ENCODE data around the gene EGR2.

EGR2 gene

DNA sequence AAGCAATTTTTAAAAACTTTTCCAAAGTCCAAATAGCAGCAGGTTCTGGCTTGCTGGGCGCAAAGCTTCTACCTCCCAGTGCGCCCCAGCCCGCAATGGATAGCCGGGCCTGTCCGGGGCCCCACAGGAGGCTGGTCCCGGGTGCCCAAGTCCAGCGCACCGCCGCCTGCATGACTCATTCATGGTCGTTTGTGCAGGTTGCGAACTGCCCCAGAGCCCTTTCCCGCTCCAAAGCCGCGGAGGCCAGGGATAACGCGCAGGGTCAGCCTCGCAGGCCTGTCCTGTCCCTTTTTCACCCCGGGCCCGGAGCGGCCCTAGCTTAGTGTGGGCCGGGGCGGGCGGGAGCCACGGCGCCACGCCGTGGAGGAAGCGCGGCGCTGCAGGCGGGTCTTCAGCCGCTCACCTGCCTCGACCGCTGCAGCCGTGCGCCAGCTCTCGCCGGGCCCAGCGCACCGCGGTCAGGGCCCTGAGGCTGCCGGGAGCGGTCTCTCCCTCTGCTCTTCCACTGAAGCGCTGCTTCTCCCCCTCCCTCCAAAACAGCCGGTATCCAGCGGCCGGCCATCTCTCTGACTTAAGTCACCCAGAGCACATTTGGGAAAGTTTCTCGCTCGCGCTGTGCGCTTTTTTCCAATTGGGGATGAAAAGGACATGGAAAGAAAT lies 1.7 kb upstream of the EGR2 start:
- peak; percentile 66 for DNase-seq (ENCODE audit: low read depth)

- DNase-seq (ENCODE audit: low read depth), result peak; percentile 62
Measured at GRCh38 chr10:62817121-62817765, 1.1 kb upstream of the EGR2 start.

DNA sequence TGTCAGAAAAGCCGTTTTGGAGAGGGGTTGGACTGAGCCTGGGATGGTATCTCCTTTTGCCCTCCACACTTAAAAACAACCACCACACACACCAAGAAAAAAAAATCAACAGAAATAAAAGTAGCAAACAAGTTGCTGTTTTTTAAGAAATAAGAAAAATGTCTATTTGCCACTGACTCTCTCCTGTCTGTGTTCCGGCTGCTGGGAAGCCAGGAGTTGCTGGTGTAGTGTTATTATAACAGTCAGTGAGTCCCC lies 163 bp downstream of the EGR2 start:
- no peak for DNase-seq (ENCODE audit: low read depth)

DNA sequence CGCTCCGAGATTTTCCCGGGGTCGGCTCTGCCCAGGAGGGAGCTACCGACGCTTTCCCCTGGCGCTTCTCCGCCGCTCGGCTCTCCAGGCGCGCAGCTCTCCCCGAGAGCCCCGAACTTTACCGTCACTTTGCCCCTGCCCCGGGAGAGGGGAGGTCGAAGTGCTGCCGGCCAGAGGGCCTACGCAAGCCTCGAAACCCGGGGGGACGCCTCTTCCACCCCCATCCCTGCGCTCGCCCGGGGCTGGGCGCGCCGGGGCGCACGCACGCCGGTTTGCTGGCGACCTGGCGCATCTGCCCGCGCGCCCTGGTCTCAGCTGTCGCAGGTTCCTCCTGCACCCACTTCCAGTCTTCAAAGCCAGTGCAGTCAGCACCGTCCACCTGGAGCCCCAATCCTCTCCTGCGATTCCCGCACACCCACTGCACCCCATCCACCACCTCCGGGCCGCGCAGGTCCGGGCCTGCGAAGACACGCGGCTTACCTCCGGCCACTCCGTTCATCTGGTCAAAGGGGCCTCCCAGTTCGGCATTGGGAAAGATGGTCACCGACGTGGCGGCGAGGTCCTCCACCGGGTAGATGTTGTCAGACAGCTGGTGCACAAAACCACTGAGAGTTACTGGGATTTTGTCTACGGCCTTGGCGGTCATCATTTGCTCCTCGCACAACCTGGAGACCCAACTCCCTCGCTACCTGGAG lies 638 bp downstream of the EGR2 start:
- peak; percentile 44 for DNase-seq (ENCODE audit: low read depth)

- DNase-seq (ENCODE audit: low read depth), result no peak
Measured at GRCh38 chr10:62814756-62815380, 1.3 kb downstream of the EGR2 start.

GRCh38 chr10:62813981-62814380 lies 2.2 kb downstream of the EGR2 start:
- no peak for DNase-seq (ENCODE audit: low read depth)

- DNase-seq (ENCODE audit: low read depth), result no peak
Measured at GRCh38 chr10:62813453-62813852, 2.7 kb downstream of the EGR2 start.

DNA sequence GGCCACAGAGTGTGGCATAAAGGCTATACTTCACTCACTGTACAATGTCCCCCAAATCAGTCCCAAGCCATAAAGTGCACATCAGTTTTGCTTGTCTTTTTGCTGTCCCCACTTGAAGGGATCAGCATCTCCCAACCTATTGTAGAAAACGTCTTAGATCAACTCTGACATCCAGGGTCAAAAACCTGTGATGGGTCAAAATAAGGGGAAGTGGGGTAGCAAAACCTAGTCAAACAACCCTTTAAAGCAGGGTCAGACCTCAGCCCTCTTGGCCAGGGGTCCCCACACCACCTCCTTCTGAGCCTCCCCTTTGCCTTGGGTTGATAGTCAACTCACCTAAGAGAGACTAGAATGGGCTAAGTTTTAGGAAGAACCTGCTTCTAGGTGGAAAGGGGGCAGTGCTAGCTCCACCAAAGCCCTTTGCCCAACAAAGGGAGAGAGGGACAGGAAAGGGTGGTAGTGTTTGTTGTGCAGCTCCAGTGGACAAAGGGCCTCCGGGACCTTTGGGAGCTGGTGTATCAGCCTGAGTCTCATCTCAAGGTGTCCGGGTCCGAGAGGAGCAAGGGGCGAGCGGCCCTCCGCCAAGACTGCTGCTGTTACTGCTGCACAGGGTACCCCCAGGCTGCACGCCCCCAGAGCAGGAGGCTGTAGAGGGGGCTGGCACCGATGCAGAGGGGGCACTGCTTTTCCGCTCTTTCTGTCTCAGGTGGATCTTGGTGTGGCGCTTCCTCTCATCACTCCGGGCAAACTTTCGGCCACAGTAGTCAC lies 3.3 kb downstream of the EGR2 start:
- no peak for DNase-seq (ENCODE audit: low read depth)

- DNase-seq (ENCODE audit: low read depth), result peak; percentile 54
Measured at GRCh38 chr10:62811159-62811875, 4.8 kb downstream of the EGR2 start.

DNA sequence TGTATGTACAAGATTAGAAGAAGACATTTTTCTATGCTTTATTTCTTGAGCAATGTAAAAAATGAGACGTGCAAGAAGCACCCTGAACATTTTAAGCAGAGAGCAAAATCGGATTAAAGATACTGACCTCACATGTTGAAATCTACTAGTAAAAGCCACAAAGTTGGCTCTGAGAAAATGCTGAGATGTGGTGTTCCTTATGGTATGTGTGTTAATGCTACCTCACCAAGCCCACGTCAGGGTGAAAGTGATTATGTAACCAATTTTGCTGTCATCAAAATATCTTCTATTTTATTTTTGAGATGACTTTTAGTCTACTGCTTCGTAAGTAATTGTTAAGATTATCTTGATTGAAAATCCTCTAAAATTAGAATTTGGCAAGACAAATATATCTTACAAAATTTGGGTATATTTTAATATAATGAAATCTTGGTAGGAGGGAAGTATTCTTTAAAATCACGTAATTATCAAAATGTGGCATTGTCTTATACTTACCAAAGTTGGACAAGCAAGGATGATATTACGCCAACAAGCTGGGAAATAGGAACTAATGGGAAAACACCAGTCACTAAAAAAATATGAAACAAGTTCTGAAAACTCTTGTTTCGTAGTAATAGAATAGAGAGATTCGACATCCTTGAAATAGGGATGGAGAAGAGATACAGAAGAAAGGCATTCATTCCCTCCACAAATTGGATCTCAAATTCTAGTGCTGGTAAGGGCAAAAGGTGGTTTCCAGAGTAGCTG lies 5.8 kb downstream of the EGR2 start:
- no peak for DNase-seq (ENCODE audit: low read depth)

DNA sequence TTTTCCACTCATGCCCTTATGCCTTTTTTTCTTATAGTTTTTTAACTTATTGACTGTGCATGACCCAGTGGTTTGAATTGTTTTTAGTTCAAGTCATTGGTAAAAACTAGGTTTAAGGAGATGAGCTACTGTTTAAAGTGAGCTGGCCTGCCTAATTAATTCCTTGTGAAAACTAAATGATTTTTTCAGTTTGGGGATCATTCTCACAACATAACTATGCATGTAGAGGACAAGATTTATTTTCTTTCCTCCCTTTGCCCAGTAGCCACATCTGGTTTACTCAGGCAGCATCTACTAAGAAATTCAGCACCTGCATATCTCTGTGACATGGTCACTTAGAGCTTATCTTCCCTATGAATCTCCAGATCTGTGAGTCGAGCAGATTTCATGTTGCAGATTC lies 9.9 kb downstream of the EGR2 start:
- no peak for DNase-seq (ENCODE audit: low read depth)

DNA sequence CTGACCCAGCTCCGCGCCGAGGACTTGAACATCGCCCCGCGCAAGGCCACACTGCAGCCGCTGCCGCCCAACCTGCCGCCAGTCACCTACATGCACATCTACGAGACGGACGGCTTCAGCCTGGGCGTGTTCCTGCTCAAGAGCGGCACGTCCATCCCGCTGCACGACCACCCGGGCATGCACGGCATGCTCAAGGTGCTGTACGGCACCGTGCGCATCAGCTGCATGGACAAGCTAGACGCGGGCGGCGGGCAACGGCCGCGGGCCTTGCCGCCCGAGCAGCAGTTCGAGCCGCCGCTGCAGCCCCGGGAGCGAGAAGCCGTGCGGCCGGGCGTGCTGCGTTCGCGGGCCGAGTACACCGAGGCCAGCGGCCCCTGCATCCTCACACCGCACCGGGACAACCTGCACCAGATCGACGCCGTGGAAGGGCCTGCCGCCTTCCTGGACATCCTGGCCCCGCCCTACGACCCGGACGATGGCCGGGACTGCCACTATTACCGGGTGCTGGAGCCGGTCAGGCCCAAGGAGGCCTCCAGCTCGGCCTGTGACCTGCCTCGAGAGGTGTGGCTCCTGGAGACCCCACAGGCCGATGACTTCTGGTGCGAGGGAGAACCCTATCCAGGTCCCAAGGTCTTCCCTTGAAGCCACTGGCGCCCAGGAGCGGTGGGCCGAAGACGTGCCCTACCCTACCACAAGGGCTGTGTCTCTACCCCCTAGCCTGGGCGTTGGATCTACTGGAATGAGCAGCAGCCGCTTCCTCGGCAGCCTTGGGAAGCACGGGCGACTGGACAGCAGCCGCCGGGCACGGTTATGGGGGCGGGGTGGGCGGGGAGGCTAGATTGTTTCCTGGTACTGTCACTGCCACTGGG lies 10.7 kb downstream of the EGR2 start:
- no peak for DNase-seq (ENCODE audit: low read depth)

DNA sequence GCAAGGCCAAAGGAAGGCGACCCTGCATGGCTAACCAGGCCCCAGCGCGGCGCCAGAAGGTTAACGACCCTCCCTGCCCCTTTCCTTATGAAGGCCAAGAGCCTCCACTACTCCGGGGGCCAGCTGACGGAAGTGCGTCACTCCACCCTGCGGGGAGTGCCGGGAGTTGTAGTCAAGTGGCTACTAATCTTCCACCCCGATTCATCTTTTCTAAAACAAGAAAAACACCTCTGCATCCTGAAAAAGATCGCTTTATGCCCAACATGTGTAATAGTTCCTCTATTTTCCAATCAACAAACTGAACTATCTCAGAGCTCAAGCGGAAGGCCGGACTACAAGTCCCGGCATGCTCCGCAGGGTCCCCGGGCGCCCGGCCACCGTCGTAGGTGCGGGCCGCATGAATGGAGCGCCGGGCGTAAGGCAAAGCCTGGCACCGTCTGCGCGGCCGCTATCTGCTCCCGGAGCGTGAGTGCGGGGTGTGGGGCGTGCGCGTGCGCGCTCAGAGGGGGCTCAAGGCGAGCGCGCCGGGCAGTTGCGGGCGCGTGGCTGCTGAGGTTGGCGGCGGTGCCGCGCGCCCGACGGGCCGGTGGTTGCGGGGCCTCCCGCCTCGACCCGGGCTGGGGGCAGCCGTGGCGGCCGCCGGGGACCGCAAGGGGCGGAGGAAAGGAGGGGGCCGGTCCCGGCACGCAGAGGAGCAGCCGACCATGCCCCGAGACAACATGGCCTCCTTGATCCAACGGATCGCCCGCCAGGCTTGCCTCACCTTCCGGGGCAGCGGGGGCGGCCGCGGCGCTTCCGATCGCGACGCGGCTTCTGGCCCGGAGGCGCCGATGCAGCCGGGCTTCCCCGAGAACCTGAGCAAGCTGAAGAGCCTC lies 11.6 kb downstream of the EGR2 start, which contains the start of gene ADO:
Gene ADO (plus strand): TSS at position 365 of the 875 bp plus-strand sequence. CDS start 340 bp downstream, at position 705.
- peak; percentile 61 for DNase-seq (ENCODE audit: low read depth)

GRCh38 chr10:62803724-62804355 lies 12.3 kb downstream of the EGR2 start:
- no peak for DNase-seq (ENCODE audit: low read depth)

GRCh38 chr10:62801871-62802270 lies 14.3 kb downstream of the EGR2 start:
- no peak for DNase-seq (ENCODE audit: low read depth)

GRCh38 chr10:62796896-62797295 lies 19.3 kb downstream of the EGR2 start:
- no peak for DNase-seq (ENCODE audit: low read depth)

- no peak for DNase-seq (ENCODE audit: low read depth)
Measured at GRCh38 chr10:62795762-62796161, 20.4 kb downstream of the EGR2 start.

GRCh38 chr10:62795100-62795499 lies 21.1 kb downstream of the EGR2 start:
- DNase-seq (ENCODE audit: low read depth), result no peak
